Mesendoderm (in vitro differentiated cells): ENCODE measurements around the gene ATP11C. TPM values are rescaled to one million over a fixed set of nuclear protein-coding genes. Genes with fewer than 3 reads are reported as not detected.

Experiments
- DNase-seq: peaks from one replicate; pipeline ENCODE4 v3.0.0; 2013
- H2AK5ac ChIP-seq: 2 replicates; pipeline ENCODE4 v1.6.1; 2013; ENCODE audit warnings: low read length, inconsistent platforms
- H2BK120ac ChIP-seq: 2 replicates; pipeline ENCODE4 v1.6.1; 2013; ENCODE audit warnings: low read depth, mild to moderate bottlenecking, low read length, moderate library complexity, mixed read lengths
- H2BK15ac ChIP-seq: replicated peaks from 2 replicates; pipeline ENCODE4 v1.6.1; 2013; ENCODE audit warnings: low read depth, mild to moderate bottlenecking, moderate library complexity
- H2BK5ac ChIP-seq: 2 replicates; pipeline ENCODE4 v1.6.1; 2013; ENCODE audit warnings: low read length, inconsistent platforms
- H3K18ac ChIP-seq: 2 replicates; pipeline ENCODE4 v1.6.1; 2013; ENCODE audit warnings: mild to moderate bottlenecking, low read length, mixed read lengths
- H3K23ac ChIP-seq: one replicate; pipeline ENCODE4 v1.6.1; 2013; ENCODE audit warnings: low read length
- H3K27ac ChIP-seq: 2 replicates; pipeline ENCODE4 v1.5.1; 2013; ENCODE audit warnings: low read depth, mild to moderate bottlenecking, inconsistent platforms, low read length, moderate library complexity
- H3K27me3 ChIP-seq: 2 replicates; pipeline ENCODE4 v1.6.1; 2013; ENCODE audit warnings: low read length, control low read depth, mild to moderate bottlenecking, inconsistent platforms; ENCODE audit not compliant: insufficient read depth, poor library complexity
- H3K36me3 ChIP-seq: 2 replicates; pipeline ENCODE4 v1.6.1; 2013; ENCODE audit warnings: low read length, inconsistent platforms; ENCODE audit not compliant: control insufficient read depth, insufficient read depth
- H3K4ac ChIP-seq: one replicate; pipeline ENCODE4 v1.6.1; 2013; ENCODE audit warnings: low read depth, mild to moderate bottlenecking, low read length, moderate library complexity
- H3K4me1 ChIP-seq: 2 replicates; pipeline ENCODE4 v1.6.1; 2013; ENCODE audit warnings: low read depth, low read length, inconsistent platforms; ENCODE audit not compliant: control insufficient read depth
- H3K4me2 ChIP-seq: 2 replicates; pipeline ENCODE4 v1.6.1; 2013; ENCODE audit warnings: low read length
- H3K4me3 ChIP-seq: 2 replicates; pipeline ENCODE4 v1.5.1; 2013; ENCODE audit warnings: mild to moderate bottlenecking, low read length
- H3K56ac ChIP-seq: one replicate; pipeline ENCODE4 v1.6.1; 2013; ENCODE audit warnings: low read length
- H3K79me1 ChIP-seq: 2 replicates; pipeline ENCODE4 v1.6.1; 2013; ENCODE audit warnings: low read length, inconsistent platforms
- H3K79me2 ChIP-seq: 2 replicates; pipeline ENCODE4 v1.6.1; 2013; ENCODE audit warnings: mild to moderate bottlenecking, low read length; ENCODE audit not compliant: control insufficient read depth, insufficient read depth
- H3K9ac ChIP-seq: 2 replicates; pipeline ENCODE4 v1.6.1; 2013; ENCODE audit warnings: low read length, inconsistent platforms
- H4K5ac ChIP-seq: one replicate; pipeline ENCODE4 v1.6.1; 2013; ENCODE audit warnings: low read length
- H4K8ac ChIP-seq: one replicate; pipeline ENCODE4 v1.6.1; 2013; ENCODE audit warnings: low read depth, mild to moderate bottlenecking, control low read depth, low read length, moderate library complexity
- WGBS: extraction: QIAGEN DNeasy Blood & Tissue Kit; methylation state at CpG from one replicate; pipeline ENCODE4 v1.1.7; 2013; ENCODE audit warnings: low lambda C conversion rate, missing lambda C conversion rate; ENCODE audit not compliant: insufficient coverage; ENCODE audit errors: extremely low coverage; 5-methylcytosine and 5-hydroxymethylcytosine counted together
- small RNA-seq: library from polyadenylated mRNA; stranded (forward); fragments of <200 nt; extraction: miRNeasy Mini kit (QIAGEN cat#:217004); gene quantifications from one replicate; pipeline ENCODE3, GENCODE V24; 2013; ENCODE audit not compliant: insufficient read depth

ATP11C gene

DNA sequence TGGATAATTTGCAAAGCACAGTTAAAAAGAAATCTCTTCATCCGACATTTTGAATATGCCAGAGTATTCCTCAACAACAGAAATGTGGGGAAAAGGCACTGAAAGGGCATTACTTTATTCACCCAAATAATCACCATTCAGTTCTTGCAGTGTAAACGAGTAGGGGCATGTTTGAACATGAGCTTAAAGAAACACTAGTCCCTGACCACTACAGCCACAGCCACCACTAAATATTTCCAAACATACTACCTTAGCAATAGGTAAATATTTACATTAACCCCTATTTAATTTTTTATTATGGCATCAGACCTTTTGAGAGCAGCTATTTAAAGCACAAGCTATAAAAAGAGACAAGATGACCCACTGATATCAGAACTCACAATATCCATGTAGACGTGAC lies 252.5 kb downstream of the ATP11C start:
- Histone ChIP-seq H2BK15ac (no peak overlapping the region), H2AK5ac (no peak overlapping the region), H3K4me1 (no peaks in the 10 kb centered on the region), H3K23ac (no peak overlapping the region), H2BK5ac (no peak overlapping the region), H3K18ac (no peak overlapping the region), H4K8ac (no peak overlapping the region), H3K79me2 (no peaks in the 10 kb centered on the region), H3K27me3 (no peaks in the 10 kb centered on the region), H3K79me1 (no peaks in the 10 kb centered on the region), H3K4me3 (no peak overlapping the region), H3K27ac (no peak overlapping the region), H3K4me2 (no peak overlapping the region), H3K56ac (no peak overlapping the region), H3K4ac (no peak overlapping the region), H3K36me3 (no peaks in the 10 kb centered on the region), H3K9ac (no peak overlapping the region), H2BK120ac (no peak overlapping the region), H4K5ac (no peak overlapping the region)
- DNase-seq = no peak
- WGBS = no CpG with 5 or more reads among the region's 3 CpGs

Small RNA genes within 50 kb of the gene (small RNA-seq; reads per million reads assigned to genes)
- gene MIR505 = 314 reads per million, percentile 97 among the genes with 10 or more reads in this experiment
- gene RF00425 = not detected
- not detected for gene RF01210
- gene RNU6ATAC23P = not detected
